ENCODE results near the gene KCNH1. TPM values are rescaled to one million over a fixed set of nuclear protein-coding genes. Genes with fewer than 3 reads are reported as not detected.

The KCNH1 gene
- total RNA-seq, 1 donor from 2014 or later = 10.1 TPM

DNA sequence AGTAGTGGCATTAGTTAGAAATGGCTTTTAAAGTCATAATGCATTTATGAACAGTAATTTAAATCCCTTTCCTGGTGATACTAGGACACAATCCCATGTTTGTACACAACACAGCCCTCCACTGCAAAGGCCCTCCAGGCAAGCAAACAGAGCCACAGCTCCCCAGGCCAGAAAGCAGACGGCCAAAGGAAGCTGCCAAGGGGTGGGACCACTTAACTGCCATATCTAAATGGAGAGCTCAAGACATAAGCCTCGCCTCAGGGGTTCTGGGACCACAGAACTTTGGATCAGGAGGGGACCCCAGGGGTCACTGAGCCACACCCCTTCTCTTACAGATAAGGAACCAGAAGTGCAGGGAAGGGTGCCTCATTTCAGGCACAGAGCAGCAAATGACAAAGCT lies 189.7 kb downstream of the KCNH1 start:
- no peak for DNase-seq (ENCODE audit: low read depth)
- TF ChIP-seq, protein P1, sequence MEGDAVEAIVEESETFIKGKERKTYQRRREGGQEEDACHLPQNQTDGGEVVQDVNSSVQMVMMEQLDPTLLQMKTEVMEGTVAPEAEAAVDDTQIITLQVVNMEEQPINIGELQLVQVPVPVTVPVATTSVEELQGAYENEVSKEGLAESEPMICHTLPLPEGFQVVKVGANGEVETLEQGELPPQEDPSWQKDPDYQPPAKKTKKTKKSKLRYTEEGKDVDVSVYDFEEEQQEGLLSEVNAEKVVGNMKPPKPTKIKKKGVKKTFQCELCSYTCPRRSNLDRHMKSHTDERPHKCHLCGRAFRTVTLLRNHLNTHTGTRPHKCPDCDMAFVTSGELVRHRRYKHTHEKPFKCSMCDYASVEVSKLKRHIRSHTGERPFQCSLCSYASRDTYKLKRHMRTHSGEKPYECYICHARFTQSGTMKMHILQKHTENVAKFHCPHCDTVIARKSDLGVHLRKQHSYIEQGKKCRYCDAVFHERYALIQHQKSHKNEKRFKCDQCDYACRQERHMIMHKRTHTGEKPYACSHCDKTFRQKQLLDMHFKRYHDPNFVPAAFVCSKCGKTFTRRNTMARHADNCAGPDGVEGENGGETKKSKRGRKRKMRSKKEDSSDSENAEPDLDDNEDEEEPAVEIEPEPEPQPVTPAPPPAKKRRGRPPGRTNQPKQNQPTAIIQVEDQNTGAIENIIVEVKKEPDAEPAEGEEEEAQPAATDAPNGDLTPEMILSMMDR (conservative IDR thresholded peaks at IDR 0.05; ENCODE audit: low read depth, low read length) = no peak
- no peak overlapping the region for H3K4me3 ChIP-seq (ENCODE audit: low read depth, low read length)

DNA sequence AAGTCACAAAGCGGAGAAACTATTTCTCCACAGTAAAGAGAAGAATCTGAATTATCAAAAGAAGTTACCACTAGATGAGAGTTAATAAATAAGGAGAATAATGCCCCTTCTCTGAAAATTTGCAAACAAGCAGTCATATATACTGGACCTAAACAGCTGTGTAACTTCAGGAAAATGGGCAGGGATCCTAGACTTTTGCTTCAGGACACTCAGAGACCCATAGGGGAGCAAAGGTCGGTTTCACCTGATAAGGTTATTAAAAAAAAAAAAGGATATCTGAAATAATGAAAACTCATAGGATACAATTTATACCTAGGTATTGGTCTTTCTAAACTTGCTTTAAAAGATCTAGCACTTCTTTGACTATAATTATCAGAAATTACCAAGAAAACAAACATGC lies 191.4 kb downstream of the KCNH1 start:
- TF ChIP-seq, protein P1 (conservative IDR thresholded peaks at IDR 0.05; ENCODE audit: low read depth, low read length) = no peak
- no peak for DNase-seq (ENCODE audit: low read depth)
- H3K4me3 ChIP-seq (ENCODE audit: low read depth, low read length) = no peak overlapping the region

DNA sequence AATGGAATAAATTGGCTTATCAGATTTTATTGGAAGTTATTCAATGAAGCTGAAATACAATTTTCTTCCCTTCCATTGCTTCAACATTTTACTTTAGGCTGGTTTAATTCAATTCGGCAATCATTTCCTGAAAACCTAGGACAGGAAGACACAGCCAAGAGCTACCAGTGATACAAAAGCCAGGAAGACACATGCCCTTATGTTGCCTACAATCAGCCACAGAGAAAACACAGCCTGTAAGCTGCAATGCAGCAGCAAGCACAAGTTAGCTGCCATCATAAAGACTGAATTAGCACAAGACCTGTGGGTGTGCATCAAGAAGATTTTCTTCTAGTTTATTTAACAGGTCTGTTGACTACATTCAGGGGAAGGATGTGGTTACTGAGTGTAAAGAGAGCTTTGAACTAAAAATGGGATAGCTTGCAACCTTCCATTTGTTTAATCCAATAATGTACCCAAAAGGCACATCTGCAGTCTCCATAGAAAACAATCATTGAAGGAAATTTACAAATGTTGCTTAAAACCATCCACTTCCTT lies 193.8 kb downstream of the KCNH1 start:
- H3K4me3 ChIP-seq (ENCODE audit: low read depth, low read length) = no peak overlapping the region
- TF ChIP-seq, protein P1 (conservative IDR thresholded peaks at IDR 0.05; ENCODE audit: low read depth, low read length) = no peak
- DNase-seq (ENCODE audit: low read depth) = no peak

GRCh38 chr1:210938416-210938925 lies 195.5 kb downstream of the KCNH1 start:
- TF ChIP-seq, protein P1 (conservative IDR thresholded peaks at IDR 0.05; ENCODE audit: low read depth, low read length) = no peak
- H3K4me3 ChIP-seq (ENCODE audit: low read depth, low read length) = no peak overlapping the region
- DNase-seq (ENCODE audit: low read depth) = no peak

DNA sequence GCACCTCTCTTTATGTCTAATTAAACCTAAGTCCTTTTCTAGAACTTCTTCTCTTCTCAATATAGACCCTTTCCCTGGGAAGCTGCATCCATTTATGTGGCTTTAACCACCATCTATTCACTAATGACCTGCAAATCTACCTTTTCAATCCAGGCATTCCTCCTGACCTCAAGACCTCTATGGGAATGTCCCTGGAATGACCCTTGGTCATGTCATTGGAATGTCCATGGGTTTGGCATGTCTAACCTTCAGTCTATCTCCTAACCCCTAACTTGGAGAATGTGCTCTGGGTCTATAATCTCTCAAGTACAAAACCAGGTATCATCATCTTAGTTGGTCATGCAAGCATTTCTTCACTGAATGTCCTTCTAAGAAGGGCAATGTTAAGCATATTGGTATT lies 196.1 kb downstream of the KCNH1 start:
- DNase-seq (ENCODE audit: low read depth) = no peak
- no peak overlapping the region for H3K4me3 ChIP-seq (ENCODE audit: low read depth, low read length)
- TF ChIP-seq, protein P1 (conservative IDR thresholded peaks at IDR 0.05; ENCODE audit: low read depth, low read length) = no peak

DNA sequence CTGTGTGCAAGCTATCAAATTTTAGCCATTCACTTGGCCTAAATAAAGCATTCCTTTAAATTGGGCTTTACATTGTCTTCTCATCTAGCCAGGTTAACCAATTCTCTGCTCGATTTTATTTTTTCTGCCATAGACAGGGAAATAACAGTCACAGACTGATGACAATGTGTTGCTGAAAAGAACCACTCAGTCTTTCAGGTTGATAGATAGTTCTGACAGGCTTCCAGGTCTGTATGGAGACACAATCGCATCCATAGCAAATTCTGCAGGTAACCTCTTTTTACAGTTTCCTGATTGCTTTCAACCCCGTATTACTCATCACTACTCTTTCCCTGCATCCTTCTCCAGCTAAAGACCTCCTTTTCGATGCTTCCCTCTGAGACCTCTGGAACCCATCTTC lies 198.0 kb downstream of the KCNH1 start:
- TF ChIP-seq, protein P1 (conservative IDR thresholded peaks at IDR 0.05; ENCODE audit: low read depth, low read length) = no peak
- DNase-seq (ENCODE audit: low read depth) = no peak
- no peak overlapping the region for H3K4me3 ChIP-seq (ENCODE audit: low read depth, low read length)

DNA sequence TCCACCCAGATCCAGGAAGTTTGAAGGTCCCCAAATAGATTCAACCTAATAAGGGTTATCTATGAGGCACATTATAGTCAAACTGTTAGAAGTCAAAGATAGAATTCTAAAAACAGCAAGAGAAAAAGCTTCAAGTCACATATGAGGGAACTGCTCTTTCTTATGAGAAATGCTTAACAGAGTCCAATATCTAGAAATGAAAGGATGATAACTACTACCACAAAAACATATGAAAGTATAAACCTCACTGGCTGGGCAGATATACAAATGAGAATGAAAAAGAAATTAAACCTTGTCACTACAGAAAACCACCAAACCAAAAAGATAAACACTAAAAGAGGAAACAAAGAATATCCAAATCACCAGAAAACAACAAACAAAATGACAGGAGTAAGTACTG lies 201.8 kb downstream of the KCNH1 start:
- DNase-seq (ENCODE audit: low read depth) = no peak
- TF ChIP-seq, protein P1 (conservative IDR thresholded peaks at IDR 0.05; ENCODE audit: low read depth, low read length) = no peak
- no peak overlapping the region for H3K4me3 ChIP-seq (ENCODE audit: low read depth, low read length)

Data from epithelial cell of proximal tubule (primary cell).